ENCODE results near the gene ALOX5.

The ALOX5 gene

DNA sequence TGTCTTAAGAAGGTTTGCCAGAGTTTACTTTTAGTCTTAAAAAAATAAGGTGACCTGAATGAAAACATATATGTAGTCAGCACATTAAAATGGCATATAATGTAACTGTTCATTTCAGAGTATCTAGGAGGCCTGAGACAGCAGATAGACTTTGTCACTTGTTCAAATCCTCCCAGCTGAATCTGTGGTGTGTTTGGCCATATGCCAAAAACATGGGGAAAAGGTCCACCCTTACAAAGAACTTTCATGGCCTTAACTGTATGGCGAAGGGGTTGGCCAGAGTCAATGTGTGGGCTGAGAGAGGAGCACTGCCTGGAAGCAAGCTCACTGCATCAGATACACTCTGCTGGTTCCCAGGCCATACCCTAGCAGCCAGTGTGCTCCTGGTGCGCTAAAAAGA lies 113.7 kb downstream of the ALOX5 start:
- FAIRE-seq = no peak
- TF ChIP-seq PAX5 (IDR thresholded peaks at IDR 0.05; ENCODE audit: insufficient read depth, low read length, severe bottlenecking) (no peak), POLR2A (IDR thresholded peaks at IDR 0.05; ENCODE audit: low read depth, low read length) (no peak), POU2F2 (IDR thresholded peaks at IDR 0.05; ENCODE audit: low read depth, low read length) (no peak), SPI1 (IDR thresholded peaks at IDR 0.05; ENCODE audit: low read depth, low read length) (no peak), POLR2AphosphoS5 (IDR thresholded peaks at IDR 0.05; ENCODE audit: low read depth, low read length) (no peak), TAF1 (IDR thresholded peaks at IDR 0.05; ENCODE audit: low read depth, low read length) (no peak)
- DNase-seq (ENCODE audit: insufficient read length, low spot score) = no peak

DNA sequence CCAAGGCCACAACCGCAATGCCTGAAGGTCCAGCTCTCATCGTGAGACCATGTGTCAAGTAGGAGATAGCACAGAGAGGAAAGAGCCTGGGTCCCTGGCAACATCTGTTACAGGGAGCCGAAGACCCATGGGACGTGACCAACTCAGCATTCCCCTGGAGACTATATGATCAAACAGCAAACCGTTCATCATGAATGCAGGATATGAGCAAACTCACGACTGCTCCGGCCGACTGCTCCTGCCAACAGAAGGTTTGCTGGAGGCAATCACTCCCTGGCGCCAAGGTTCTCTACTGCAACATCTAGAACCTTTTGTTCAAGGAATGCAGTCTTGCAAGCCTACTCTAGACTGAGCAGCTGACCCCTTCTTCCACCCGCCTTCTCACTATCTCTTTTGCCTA lies 114.3 kb downstream of the ALOX5 start:
- DNase-seq (ENCODE audit: insufficient read length, low spot score) (no peak), FAIRE-seq (no peak)
- TF ChIP-seq POU2F2 (IDR thresholded peaks at IDR 0.05; ENCODE audit: low read depth, low read length) = no peak

DNA sequence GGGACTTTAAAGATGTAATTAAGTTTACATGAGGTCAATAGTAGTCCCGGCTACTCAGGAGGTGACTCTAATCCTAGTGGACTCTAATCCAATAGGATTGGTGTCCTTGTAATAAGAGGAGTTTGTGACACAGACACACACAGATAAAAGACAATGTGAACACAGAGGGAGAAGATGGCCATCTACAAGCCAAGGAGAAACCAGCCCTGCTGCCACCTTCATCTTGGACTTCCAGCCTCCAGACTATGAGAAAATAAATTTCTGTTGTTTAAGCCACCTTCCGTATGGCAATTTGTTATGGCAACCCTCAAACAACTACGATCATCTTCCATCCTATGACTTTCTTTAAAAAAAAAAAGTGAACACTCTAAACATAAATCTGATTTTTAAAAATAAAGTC lies 116.3 kb downstream of the ALOX5 start:
- DNase-seq (ENCODE audit: insufficient read length, low spot score) (no peak), FAIRE-seq (no peak)
- TF ChIP-seq TAF1 (IDR thresholded peaks at IDR 0.05; ENCODE audit: low read depth, low read length) = no peak
- TF ChIP-seq POLR2A (IDR thresholded peaks at IDR 0.05; ENCODE audit: low read depth, low read length) = no peak
- TF ChIP-seq PAX5 (IDR thresholded peaks at IDR 0.05; ENCODE audit: insufficient read depth, low read length, severe bottlenecking) = no peak
- no peak for TF ChIP-seq POLR2AphosphoS5 (IDR thresholded peaks at IDR 0.05; ENCODE audit: low read depth, low read length)
- TF ChIP-seq SPI1 (IDR thresholded peaks at IDR 0.05; ENCODE audit: low read depth, low read length) = no peak
- no peak for TF ChIP-seq POU2F2 (IDR thresholded peaks at IDR 0.05; ENCODE audit: low read depth, low read length)

DNA sequence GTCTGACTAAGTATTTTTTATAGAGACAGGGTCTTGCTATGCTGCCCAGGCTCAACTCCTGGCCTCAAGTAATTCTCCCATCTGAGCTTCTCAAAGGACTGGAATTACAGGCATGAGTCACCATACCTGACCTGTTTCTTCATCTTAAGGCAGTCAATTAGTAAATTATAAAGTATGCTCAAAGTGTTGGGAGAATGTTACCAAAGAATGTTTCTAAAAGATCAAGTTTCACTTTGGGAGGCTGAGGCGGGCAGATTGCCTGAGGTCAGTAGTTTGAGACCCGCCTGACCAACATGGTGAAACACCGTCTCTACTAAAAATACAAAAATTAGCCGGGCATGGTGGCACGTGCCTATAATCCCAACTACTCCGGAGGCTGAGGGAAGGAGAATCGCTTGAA lies 117.0 kb downstream of the ALOX5 start:
- TF ChIP-seq POLR2A (IDR thresholded peaks at IDR 0.05; ENCODE audit: low read depth, low read length) (no peak), POLR2AphosphoS5 (IDR thresholded peaks at IDR 0.05; ENCODE audit: low read depth, low read length) (no peak), PAX5 (IDR thresholded peaks at IDR 0.05; ENCODE audit: insufficient read depth, low read length, severe bottlenecking) (no peak), SPI1 (IDR thresholded peaks at IDR 0.05; ENCODE audit: low read depth, low read length) (no peak)
- FAIRE-seq (no peak), DNase-seq (ENCODE audit: insufficient read length, low spot score) (no peak)
